NCI-H1417 treated with DMSO at 0.1 percent for 48 hours (cell line): Measurements from ENCODE around the gene FGF12.

Experiments used
- DNase-seq: peaks from one replicate; lab custom pipeline; 2025; lab: John Stamatoyannopoulos, UW

FGF12 gene

DNA sequence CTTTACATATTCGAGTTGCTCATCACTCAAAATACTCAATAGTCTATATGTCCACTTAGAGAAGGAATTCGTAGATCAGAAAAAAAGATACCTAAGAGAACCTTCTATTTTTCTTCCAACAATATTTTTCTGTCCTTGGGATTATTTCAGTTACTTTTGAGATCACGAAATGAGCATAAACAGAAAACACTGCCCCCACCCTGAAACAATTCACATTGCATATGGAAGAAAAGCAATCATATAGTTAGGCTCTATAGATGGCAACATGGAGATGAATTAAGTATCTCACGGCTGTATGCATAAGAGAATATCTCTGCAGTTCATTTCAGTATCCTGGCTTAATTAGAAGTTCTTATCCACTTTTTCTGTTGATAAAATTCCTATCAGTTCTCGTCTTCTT, 391.1 kb downstream of the FGF12 start:
- DNase-seq: no peak

DNA sequence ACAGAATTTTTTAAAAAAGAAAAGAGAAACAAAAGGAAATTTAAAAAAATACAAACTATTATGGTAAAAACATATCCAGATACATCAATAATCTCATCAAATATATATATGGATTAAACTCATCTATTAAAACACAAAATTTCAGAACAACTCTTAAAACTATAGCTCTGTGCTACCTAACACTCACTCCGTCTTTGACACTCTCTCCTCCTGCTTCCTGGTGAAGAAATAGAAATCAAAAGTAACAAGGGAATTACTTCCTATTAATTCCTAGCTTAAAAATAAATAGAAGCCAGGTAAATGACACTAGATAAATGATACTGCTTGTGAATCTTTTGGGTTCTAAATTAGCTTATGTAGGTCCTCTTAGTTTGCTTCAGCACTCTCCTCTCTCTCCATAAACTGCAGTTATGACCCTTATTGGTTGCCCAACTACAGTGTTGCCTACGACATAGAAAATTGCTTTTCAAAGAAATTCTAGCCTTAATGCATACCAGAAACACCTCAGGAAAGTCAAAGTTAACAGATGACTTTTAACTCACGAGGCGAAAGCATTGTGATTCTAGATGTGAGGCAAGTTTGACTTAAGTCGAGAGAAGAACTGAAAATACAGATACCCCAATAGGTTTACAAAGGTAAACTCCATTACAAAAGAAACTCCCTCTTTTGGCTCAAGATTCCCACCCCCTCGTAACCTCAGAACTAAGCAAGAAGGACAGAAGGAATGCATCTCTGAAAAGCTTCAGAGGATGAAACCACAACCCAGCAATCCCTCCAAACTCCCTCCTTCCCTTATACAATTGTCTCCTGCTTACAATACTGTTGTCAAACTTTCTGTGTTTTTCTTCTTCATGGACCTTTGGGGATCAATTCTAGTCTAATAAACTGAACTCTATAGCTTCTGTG, 394.7 kb downstream of the FGF12 start:
- DNase-seq: no peak

DNA sequence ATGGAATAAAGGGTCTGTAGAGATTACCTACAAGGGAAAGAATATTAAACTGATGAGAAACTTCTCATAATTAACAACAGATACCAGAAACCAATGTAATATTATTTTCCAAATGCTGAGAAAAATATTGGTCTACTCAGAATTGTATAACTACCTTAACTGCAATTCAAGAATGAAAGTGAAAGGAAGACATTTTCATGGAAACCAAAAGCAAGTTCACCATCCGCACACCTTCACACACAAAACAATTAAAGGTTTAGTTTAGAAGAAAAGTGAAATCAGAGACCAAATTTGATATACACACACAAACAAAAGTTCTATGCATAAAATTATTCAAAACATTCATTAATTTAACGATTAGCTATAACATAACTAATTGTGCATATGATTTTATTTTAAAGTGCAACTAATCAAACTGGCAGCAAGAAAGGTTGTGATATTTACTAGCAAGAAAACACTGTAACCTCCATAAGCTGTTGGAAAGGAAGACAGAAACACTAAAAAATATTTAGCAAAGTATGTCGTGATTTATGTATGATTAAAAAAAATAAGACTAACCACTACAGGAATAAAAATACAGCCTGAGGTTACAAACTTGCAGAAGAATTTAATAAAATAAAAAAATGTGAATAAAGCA, 395.5 kb downstream of the FGF12 start:
- DNase-seq: no peak

DNA sequence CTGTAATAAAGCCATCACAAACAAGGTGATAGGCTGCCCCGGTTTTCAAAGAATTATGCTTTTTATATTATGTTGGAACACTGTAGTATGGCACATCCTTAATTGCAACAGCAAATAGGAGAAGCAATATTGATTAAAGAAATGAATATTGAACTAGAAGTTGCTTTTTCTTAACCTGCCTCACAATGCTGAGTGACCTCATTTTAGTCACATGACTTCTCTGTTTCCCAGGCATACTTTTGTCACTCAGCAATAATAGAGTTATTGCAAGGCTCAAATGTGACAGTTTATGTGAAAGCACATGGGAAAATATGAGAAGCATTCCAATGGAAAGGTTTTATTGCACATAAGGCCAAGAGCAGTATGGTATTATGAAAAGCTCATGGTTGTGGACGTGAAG, 400.7 kb downstream of the FGF12 start:
- DNase-seq: no peak

DNA sequence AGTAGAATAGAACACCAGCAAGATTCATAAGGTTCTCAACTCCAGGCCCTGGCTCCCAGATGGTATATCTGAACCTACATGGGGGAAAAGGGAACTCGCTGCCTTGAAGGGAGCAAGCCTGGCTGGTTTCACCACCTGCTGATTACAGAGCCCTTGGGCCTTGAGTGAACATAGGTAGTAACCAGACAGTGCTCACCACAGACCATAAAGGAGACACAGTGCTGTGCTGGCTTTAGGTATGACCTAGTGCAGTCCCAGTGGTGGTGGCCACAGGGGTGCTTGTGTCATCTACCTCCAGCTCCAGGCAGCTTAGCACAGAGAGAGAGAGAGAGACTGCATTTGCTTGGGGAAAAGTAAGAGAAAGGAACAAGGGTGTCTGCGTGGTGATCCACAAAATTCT, 409.8 kb downstream of the FGF12 start:
- no peak for DNase-seq

DNA sequence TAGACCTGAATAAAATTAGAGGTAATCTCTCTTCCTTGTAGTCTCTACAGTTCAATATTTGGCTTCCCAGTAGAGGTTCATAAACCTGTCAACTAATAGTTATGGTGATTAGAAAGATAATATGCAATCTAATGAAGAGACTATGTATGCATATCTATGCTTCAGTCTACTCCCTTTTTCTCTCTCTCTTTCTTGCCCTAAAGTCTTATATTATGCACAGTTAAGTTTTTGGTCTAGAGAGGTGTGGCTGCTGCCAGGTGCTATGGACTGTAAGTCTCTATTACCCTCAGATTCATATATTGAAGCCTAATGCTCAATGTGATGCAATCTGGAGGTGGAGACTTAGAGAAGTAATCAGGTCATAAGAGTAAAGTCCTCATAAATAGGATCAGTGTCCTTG, 413.7 kb downstream of the FGF12 start:
- no peak for DNase-seq

DNA sequence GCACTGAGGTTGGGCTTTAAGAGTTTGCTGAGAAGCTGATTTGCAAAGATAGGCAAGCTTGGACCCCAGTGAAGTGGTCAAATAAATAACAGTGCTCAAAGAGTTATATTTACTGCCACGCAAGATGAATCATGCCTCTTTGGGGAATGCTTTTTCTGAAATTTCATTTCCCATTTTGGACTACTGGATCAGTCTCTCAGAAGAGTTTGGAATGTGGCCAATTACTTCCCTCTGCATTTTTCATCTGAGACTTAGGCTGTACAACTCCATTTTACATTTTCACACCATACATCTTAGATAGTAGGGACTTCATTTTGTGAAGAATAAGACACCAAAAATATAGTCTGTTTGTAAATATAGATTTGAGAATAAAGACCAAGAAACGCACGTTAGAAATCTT, 419.7 kb downstream of the FGF12 start:
- no peak for DNase-seq

DNA sequence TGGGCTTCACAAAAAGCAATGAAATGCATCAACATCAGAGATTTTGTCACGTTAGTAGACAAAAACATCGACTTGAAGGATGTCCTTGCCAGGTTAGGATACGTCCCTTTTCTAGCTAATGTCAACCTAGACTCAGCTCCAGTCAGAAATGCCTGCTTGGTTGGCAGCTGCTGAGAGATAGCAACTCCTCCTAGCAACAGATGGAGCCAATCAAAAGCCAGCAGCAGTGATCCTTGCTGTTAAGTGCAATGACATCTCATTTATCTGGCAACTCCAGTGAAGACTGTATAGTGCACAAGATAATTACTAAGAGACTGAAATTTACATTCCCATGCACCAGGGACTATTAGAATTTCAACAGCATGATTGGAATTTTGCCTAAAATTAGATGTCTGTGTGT, 424.1 kb downstream of the FGF12 start:
- no peak for DNase-seq

DNA sequence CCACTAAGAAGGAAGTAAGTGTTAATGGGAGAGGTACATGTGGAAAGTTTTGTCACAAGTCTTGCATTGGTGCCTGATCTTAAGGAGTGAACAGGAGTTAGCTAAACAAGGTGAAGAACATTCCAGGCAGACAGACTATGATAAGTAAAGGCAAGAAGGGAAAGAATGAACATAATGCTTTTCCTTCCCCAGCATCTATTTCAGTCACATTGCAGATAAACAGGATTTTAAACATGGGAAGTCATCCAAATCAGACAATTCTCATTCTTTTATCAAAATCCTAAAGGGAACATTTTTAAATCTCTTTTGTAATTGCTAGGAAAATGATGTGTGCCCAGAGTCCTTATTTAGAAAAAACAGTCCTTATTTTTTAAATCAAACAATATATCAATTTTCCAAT, 424.6 kb downstream of the FGF12 start:
- no peak for DNase-seq

DNA sequence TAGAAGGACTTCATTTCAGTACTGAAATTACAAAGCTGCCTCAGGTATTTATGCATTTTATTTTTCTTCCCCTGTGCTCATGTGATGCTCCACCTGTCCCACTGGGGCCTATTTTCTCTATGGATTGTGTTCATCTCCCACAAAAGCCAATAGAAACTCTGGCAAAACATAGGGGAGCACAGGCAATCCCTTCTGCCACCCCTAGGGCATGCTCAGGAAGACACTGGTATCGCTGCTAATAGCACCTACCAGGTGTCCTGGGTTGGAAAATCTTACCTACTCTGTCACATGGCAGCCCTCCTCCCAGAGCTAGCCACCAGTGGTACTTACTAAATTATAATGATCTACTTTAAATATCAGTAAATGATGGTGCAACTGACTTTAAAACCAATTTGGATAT, 427.4 kb downstream of the FGF12 start:
- DNase-seq: no peak

DNA sequence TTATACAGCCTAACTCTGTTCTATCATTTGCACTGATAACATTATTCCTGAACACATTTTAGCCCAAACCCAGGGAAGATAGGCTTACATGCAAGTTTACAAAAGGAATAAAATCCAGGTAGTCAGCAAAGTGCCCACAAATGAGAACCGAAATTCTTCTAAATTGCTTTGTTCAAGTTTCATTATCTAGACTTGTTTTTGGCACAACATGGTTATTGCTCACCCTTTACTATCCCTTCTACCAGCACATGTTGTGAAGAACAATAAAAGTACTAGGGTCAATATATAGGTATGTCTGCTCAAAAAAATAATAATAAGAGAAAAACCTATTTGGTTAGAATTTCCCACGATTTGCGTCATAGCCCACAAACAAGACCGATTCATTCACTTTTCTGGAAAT, 430.5 kb downstream of the FGF12 start:
- DNase-seq: no peak

DNA sequence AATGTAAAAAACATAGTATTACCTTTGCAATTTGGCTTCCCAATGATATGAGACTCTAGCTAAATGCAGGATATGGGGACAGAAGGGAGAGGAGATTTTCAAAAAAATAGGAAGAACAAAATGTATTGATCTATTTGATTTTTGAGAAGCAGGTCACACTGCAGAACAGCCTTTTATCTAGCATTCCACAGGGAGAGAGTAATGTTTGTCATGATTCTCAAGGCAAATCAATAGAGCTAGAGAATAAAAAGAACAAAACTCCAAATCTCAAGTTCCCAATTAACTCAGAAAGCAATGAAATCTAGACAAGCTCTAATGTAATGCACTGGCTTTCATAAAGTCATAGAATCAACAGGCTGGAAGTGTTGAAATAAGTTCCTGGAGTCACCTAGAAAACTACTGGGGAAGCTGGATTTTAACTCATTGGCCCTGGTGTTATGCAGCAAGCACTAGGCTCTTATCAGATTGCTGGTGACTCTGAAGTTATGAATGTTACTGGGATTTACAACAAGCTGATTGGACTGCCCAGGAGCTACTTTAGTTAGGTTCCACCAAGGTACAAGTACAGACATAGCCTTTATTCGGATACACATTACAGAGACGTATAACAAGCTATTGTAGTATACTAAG, 442.8 kb downstream of the FGF12 start:
- DNase-seq: no peak

DNA sequence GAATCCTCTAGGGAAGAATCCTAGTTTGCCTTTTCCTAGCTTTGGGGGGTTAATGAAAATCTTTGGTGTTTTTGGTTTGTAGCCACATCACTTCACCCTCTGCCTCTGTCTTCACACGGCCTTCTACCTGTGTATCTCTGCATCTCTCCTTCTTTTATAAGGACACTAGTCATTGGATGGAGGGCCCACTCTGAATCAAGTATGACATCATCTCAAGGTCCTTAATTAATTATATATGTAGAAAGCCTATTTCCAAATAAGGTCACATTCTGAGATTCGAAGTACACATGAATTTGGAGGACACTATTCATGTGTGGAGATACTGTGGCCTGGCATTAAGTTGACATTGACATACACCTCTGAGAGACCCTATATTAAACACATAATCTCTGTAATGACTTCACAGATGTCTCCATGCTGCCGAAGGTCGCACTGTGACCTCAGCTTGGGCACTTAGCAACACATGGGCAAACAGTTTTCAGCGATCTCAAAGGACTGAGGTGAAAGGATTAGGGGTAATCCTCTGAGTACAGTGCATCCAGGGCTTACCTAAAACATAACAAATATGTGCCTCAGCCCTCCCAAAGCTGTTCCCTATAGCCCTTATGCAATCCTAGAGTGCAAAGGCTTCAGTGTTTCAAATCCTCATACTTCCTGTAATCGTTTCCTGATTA, 446.0 kb downstream of the FGF12 start:
- no peak for DNase-seq

DNA sequence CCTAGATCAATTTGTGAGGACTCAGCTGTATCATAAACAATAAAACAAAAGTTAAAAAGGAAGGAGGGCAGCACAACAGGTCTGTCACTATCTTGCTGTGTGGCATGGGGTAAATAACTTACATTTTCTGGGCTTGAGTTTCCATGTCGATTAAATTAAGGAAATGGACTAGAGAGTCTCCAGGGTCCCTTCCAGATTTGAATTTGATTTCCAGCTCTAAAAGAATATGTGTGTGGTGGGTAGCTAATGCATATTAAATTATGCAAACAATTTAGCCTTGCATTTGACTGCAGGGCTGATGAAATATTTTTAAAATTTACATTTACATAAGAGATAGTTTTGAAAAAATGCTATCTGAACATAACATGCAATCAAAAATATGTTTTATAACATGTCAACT, 447.7 kb downstream of the FGF12 start:
- no peak for DNase-seq

DNA sequence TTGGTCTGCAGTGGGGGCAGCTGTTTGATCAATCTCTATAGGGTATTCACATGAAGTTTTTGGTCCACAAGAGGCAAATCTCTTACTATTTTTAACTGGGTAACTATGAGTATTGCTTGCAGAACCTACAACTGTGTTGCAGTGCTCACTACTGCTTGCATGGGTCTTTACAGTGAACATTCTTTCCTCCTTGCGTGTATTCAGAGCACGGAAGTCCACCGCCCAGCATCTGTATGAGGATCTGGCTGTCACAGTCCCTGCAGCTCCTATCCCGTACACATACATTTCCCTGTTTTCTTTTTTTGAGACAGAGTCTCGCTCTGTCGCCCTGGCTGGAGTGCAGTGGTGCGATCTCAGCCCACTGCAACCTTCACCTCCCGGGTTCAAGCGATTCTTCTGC, 449.9 kb downstream of the FGF12 start:
- no peak for DNase-seq

DNA sequence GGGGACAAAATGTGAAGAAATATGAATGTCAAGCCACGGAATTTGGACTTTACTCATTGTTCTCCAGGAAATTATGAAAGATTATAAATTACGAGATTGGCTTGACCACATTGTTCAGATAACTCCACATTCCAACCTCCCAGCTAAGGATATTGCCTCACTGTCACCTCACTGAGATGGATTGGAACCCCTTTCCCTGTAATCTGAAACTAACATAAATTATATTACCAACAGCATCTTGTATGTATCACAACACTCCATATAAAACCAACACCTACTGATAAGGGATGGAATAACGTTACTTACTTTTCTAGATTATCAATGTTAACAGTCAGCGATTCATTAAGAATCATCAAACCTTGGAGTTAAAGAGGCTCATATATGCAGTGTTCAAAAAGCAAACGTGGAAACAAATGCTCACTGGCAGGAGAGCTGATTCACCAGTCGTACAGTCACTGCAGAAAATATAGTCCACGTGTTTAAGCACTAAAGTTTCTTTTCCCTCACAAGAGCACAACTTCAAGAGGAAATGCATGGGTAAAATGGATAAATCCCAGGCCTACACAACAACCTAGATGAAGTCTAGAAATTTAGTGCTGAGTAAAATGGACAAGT, 451.5 kb downstream of the FGF12 start:
- no peak for DNase-seq

DNA sequence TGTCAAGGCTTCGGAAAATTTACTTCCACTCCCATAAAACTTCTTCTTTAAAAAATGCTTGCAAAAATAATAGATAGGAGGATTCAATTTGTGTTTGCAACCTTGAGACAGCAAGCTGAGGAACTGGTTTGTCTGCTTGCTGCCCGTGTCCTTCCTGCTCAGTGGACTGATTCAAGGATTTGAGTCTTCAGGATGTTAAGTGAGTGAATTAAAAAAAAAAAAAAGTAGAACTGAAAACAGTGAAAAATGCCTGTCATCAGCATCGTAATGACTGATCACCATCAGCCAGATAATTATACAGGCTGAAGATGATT, 453.7 kb downstream of the FGF12 start:
- DNase-seq: no peak

DNA sequence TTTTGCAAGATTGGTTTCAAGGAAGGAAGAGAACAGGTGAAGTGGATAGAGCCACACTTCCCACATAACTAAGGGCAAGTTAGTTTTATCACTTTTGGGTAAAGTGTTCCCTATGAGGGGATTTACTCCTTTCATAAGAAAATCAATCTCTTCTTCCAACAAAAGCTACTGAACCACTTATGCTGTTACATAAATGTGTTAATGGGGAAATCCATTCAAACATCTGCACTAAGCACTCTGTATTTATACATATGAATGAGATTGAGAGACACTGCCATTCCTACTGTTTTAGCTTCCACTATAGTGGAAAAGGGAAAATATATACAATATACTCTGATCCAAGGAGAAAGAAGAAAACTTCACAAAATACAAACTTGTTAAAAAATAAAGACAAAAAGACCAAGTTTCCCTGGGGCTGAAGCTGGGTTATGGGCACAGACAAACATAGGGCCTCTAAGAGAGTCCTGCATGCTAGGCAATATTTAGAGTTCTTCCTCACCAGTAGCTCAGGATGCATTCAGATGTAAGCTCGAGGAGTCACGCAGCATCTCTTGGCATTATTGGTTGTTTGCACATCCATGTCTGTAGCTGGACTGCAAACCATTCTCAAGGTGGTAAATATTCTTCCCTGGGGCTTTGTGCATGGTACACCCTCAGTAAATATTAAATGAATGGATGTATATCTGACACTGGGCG, 454.2 kb downstream of the FGF12 start:
- DNase-seq: no peak

DNA sequence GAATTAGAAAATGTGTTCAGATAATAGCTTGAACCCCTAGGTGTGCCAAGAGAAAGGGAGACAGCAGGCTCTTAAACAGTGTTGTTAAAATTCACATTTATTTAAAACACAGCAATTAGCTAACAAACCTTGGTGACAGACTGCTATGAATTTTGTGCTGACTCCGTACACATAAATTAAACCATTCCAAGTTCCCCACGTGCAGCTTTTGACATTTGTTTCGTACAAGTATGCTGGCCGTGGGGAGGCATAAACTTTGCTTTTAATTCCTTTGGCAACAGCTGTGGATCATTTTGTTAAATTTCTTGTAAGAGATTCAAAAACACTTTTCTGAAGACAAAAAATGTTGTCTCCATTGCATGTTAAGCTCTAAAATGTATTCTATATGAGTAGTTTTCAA, 465.3 kb downstream of the FGF12 start:
- DNase-seq: no peak

DNA sequence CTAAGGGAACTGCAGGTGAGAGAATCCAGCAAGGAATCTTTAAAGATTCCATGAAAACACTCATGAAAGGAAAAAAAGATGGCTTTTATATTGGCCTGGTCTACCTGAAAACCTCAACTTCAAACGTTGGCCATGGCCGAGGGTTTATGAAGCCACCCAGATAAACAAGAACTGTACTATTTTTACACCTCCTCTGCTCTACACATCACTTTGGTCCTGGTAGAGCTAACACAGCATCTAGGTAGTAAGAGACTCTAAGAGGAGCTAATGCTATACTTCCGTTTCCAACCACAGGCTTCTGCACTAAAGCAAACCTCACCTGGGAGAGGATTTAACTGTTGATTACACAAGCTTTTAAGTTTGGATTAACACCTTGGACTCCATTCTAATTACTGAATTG, 466.2 kb downstream of the FGF12 start:
- DNase-seq: no peak

DNA sequence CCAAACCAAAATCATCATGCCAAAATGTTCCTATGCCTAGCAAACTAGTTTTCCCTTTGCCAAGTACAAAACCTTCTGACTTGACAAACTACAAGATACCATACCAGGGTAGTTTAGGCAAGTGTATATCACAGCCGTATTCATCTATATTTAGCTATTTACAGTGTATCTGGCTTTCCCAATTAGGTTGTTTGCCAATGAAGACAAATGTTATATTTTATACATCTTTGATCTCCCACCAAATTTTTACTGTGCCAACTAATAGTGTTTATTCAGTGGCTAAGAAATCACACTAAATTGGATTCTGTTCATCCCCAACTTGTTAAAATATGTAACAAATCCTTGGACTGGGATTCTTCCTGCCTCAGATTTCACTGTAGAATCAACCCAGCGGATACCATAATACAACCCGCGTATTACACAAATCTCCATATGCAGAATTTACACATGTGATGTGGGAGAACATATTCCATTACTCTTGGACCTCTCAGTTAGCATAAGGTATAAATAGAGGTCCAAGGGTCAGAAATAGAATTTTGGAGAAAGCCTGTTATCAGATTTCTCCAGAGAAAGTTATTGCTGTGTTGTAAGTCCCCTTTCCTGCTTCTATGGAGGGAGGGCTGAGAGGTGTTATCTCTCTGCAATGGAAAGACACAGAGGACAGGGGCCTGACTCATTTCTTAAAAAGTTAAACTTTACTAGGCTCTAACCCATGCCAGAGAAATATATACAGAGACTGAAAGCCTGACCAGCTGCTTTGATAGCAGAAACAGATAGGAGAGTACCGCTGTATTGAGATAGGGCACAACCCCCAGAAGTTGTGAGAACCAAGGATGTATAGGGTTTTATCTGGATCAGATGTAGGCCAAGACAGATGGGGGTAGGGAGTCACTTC, 467.0 kb downstream of the FGF12 start:
- no peak for DNase-seq
